Right renal pelvis (tissue), 4 donors: ENCODE measurements around the gene LAMA5. TPM values are rescaled to one million over a fixed set of nuclear protein-coding genes. Genes with fewer than 3 reads are reported as not detected.

ENCODE experiments used
- DNase-seq, 4 donors: peaks; one replicate each; pipeline ENCODE4 v3.0.0-alpha.2; 2013; ENCODE audit warnings: low read depth in 4 of 4, low spot score in 3 of 4, missing footprints in 1 of 4
- polyA plus RNA-seq, 4 donors: library from polyadenylated mRNA; unstranded; fragments of 120-200 nt; gene quantifications; one replicate each; pipeline ENCODE4 v1.2.1, GENCODE V29; 2013; ENCODE audit not compliant: insufficient read length in 4 of 4

The LAMA5 gene
- polyA plus RNA-seq, 4 donors = 104 to 196 (median 133) TPM

DNA sequence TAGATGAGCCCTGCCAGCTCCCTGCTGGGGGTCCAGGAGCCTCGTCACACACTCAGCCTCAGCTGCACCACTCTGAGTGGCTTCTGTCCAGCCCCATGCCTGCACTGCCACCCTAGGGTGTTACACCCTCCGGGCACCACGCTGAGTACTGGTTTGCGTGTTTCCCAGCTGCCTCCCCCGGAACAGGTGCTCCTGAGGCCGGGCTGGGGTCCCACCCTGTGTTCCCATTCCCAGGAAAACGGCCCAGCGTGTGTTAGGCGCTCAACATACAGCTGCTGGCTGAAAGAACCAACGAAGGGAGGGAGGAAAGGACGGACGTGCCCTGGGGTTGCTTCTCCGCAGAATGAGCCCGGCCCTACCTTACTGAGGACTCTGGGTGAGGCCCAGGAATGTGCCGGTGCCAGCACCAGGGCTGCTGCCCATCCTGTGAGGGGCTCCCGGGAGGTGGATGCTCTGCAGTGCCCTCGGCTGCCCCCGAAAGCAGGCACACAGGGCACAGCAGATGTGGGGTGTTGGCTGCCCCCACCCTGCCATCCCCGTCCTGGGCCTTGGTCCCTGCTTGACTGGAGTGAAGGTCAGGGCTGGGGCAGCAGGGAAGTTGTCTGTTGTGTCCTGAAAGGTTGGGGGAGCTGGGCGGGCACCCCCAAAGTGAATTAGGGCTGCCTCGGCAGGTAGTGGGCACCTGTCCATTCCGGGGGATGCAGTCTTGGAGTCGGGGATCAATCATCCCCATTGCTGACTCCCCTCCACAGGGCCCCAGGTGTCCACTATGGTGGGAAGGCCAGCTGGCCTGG lies 16.3 kb downstream of the LAMA5 start:
- DNase-seq = no peak

DNA sequence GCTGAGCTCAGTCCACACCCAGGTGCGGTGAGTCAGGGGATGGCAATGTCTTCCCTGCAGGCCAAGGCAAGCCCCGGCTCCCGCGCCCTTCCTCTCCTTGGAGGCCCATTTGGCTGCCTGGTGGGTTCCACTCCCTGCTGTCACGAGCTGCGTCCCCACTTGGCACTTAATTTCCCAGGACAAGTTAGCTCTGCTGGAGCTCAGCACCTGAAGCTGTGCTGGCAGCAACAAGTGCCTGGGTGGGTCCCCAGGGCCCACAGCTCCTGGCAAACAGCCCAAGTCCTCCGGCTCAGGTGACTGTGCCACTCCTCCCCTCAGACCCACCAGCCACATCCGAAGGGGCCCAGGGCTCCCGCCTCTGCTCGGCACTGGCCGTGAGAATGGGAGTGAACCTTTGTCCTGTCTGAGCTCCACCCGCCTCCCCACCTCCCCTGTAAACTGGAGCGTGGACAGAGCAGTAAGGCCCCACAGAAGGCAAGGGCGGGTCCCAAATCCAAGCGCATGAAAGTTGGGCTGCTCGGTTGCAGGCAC lies 16.9 kb downstream of the LAMA5 start:
- no peak for DNase-seq

DNA sequence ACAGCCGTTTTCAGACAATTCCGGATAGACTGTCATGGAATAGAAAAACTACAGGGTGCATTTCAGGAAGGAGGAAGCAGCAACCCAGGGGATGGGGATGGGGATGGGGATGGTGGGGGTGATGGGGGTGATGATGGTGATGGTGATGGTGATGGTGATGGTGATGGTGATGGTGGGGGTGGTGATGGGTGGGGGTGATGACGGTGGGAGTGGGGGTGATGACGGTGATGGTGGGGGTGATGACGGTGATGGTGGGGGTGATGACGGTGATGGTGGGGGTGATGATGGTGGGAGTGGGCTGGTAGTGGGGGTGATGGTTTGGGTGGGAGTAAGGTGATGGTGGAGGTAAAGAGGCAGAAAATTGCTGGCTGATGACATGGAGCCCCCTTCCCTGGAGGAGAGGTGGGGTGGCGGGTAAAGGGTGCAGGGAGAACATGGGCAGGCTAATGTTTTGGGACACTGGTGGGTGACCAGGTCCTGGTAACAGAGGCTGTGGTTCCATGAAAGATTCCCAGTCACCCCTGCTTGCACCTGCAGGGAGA lies 17.5 kb downstream of the LAMA5 start:
- DNase-seq = no peak

DNA sequence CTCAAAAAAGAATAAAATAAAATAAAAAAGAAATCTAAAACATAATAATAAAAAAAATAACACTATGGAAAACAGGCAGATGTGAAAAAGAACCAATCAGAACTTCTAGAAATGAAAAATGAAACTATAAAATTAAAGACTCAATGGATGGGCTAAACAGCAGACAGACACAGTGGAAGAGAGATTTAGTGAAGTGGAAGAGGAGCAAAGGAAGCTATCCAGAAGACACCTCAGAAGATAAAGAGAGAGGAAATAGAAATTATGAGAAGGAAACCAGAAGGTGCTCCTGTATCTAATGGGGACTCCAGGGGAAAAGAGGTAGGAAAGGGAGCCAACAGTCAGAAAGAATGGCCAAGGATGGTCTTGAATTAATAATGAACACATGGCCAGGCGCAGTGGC lies 18.5 kb downstream of the LAMA5 start:
- DNase-seq = no peak

DNA sequence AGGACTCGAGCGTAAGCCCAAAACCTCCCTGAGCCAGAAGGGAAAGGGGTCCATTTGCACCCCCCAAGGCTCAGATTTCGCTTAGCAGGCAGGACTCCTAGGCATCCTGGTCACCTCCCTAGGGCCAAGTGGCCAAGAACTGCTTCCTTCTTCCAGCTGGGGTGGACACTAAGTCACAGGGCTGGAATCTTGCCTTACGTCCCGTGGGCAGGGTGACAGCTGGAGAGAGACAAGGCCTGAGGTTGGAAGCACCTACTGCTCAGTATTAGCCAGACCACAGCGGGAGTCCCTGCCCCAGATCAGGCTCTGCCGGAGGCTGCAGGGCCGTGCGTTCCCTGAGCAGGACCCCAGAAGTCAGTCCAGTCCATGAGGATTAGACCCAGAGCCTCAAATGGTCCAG lies 19.7 kb downstream of the LAMA5 start:
- no peak for DNase-seq

DNA sequence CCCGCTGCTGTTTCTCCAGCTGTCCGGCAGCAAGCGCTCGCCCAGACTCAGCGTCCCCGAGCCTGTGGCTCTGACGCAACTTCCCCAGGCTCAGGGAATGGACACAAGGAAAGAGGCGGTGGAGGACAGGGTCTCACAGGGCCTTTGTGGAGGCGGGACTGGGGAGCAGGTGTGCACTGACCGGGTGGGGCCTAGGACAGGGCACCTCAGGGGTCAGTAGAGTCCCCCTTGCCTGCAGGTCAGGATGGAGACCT lies 20.0 kb downstream of the LAMA5 start:
- DNase-seq = no peak

DNA sequence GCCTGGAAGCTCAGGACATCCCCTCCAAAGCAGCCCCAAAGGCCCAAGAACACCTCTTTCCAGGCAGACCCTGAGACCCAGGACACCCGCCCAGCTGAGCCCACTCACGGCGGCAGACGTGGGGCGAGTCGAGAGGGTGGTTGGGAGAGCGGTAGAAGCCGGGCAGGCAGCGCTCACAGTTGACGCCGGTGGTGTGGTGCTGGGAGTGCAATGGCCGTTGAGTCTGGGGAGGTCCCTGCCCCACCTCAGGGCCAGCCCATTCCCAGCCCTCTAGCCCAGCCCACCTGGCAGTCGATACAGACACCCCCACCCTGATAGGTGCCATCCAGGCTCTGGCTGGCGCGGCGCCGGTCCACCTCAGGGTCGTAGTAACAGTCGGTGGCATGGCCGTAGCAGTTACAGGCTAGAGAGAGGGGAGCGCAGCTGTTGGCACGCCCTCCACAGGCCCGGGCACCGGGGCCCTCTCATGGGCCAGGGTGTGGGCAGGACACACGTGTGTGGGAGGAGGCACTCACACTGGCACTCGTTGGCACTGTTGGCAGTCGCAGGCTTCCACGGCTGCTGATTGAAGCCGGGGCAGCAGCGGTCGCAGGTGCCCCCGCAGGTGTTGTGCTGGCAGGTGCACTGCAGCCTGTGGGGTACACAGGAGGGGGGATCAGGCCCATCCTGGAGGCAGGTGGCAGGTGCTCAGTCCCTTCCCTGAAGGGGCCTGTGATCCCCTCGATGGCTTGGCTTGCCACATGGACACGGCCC lies 20.5 kb downstream of the LAMA5 start:
- no peak for DNase-seq

DNA sequence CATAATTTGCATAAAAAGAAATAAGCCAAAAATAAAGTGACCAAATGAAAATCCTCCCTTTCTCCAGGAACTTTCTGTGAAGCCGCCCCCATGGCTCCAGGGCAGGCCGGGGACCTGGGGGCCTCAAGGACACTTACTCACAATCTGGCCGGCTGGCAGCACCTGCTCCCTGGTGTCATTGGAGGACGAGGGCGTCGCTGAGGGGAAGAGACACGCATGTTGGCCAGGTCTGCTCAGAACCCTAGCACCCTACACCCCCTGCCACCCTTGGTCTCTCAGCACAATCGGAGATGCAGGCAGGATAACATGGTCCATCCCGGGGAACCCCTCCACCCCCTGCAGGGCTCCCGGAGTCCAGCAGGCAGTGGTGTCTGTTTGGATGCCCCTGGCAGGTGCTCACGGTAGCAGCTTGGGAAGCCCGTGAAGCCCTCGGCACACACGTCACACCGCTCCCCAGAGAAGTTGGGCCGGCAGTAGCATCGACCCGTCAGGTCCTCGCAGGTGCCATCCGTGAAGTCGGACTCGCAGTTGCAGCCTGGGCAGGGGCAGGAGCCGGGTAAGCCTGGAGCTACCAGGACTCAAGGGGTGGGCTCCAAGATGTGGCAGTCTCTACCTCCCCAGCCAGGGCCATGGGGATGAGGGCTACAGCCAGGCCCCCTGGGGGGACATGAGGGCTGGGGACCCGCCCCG lies 21.3 kb downstream of the LAMA5 start:
- DNase-seq = no peak

DNA sequence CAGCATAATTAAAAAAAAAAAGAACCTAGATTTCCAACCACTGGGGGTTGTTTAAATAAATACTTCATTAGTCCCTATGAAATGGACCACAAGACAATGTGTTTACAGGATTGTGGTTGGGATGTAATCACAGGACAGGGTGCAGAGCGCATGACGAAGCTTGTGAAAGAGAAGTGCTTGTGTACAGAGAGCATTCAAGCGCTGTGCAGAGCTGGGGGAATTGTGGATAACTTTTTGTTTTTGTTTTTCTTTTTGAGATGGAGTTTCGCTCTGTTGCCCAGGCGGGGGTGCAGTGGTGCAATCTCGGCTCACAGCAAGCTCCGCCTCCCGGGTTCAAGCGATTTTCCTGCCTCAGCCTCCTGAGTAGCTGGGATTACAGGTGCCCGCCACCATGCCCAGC lies 22.3 kb downstream of the LAMA5 start:
- DNase-seq = no peak

DNA sequence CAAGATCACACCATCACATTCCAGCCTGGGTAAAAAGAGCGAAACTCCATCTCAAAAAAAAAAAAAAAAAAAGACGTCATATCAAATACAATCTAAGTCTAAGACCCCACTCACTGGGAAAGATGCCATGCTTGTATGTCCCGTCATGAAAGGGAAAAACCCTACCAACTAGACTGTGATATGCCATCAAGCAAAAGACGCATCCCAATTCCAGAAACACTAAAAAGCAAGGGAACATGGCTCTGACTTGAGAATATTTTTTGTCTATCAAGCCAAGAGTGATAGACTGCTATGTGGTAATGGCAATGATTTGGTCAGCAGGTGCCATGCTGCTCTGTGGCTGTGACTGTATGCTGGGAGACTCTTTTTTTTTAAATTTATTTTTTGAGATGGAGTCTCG lies 23.0 kb downstream of the LAMA5 start:
- no peak for DNase-seq

DNA sequence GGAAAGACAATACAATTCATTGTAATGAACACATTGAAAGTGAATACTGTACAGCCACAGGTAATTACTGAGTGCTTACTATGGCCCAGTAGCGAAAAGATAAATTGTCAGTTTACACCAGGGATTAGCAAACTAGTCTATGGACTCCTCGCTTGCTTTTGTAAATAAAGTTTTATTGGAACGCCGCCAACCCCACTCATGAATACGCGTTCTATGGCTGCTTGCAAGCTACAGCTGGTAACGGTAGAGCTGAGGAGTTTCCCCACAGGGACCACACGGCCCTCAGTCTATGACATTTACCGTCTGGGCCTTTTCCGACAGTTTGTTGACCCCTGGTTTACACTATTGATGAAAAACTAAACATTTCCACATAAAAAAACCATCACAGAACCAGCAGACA lies 24.2 kb downstream of the LAMA5 start:
- no peak for DNase-seq

DNA sequence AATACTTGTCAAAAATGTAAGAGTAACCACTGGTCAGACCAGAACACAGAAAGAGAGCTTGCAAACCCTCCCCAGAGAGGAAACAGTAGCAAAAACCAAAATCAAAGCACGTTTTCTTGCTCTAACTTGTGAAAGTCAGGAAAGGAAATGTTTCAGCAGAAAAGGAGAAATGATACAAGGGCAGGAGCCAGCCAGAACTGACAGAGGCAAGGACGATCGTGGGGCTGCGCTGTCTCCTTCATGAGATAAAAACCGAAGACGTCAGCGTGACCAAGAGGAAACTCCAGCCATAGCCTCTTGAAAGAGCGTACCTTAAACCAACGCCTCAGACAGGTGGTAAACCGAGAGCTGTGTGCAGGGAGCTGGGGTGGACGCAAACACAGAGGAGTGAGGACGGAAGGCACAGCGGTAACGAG lies 27.5 kb downstream of the LAMA5 start:
- no peak for DNase-seq

DNA sequence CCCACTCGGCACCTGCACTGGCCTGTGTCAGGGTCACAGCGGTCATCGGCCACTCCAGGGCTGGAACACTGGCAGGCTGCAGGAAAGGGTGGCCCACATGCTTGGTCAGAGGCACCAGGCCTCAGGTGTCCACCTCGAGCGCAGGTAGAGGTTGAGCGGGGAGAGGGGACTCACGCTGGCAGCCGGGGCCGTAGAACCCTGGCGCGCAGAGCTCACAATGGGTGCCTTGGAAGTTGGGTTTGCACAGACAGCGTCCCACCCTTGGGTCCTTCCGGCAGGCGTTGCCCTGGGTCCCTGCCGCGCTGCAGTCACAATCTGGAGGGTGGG lies 28.9 kb downstream of the LAMA5 start:
- DNase-seq = no peak

DNA sequence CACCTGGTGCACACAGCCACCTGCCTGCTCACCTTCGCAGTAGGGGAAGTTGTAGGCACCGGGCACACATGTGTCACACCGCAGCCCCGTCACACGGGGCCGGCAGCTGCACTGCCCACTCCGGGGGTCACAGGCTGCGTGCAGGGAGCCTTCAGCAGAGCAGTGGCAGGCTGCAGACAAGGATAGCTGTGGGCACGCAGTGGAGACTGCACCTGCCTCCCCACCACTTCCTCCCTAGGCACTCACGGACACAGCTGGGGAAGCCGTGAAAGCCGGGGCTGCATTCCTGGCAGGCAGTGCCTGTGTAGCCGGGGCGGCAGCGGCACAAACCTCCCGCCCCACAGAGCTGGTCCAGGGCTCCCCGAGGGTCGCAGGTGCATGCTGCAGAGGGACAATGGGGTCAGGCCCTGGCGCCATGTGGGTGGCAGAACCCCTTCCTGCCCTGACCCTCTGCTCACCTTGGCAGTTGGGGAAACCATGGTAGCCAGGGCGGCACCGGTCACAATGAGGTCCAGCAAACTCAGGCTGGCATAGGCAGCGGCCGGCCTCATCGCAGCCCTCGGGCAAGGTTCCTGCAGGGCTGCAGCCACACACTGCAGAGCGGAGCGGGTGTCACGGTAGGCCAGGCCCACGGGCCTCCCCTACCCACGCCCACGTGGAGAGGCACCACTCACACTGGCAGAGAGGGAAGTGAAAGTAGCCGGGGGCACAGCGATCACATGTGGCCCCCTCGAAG lies 29.4 kb downstream of the LAMA5 start:
- no peak for DNase-seq

DNA sequence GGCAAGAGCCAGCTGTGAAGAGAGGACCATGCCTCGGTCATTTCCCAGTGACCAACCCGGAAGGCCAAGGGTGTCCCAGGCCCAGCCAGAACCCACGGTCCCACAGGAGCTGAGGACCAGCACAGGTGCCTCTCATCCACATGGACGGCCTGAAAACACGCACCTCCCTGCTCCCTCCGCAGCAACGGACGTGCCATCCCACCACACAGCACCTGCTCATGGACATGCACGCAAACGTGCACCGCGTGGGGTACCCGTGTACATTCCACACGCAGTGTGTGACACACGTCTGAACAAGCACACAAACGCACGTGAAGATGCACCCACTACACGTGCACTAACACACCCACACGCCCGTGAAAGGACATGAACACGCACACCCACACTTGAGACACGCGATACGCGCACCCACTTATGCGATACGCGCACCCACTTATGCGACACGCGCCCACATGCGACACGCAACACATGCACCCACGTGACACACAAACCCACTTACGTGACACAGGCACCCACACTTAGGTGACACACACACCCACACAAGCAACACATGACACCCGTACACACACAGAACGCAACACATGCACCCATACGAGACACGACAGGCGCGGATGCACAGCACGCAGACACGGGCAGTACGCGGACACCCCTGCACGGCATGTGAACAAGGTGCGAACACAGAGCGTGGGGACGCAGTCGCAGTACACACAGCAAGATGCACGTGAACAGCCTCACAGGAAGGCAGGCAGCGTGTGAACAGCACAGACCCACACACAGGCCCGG lies 30.1 kb downstream of the LAMA5 start:
- DNase-seq = no peak

DNA sequence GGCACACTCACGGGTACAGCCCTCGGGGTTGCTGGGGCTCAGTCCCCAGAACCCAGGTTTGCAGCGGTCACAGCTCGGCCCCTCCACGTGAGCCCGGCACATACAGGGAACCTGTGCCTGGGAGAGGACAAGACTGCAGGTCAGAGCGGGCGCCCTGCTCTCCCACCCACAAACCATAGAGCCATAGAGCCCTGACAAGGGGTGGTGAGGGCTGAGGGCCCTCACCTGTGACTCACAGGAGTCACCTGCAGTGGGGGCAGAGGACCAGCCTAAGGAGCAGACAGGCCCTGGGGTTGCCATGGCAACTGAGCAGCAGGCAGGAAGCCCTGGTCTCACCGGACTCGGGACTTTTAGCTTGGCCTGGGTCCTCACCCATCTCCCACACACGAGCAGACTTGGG lies 30.8 kb downstream of the LAMA5 start:
- DNase-seq = no peak

DNA sequence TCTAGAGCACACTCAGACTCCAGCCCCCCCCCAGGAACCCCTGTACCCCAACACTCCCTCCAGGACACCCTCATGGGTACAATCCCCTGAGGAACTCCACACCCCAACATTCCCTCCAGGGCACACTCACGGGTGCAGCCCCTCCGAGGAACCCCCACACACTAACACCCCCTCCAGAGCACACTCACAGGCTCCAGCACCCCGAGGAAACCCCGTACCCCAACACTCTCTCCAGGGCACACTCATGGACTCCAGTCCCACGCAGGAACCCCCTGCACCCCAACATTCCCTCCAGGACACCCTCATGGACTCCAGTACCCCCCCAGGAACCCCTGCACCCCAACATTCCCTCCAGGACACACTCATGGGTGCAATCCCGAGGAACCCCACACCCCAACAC lies 31.6 kb downstream of the LAMA5 start:
- no peak for DNase-seq

DNA sequence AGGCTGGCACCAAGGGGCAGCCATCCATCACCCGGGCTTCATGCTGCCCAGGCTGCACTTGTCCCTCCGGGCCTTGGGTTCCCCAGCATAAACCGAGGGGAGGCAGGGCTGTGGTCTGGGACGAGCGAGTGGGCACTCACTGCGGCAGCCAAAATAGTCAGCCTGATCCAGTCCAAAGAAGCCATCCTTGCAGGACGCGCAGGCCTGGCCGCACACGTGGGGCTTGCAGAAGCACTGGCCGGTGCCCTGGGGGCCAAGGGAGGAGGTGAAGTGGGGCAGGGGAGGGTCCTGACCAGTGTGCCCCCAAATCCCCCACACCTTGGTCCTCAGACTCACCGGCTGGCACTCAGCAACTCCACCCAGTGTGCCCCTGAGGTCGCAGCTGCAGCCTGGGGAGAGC lies 32.2 kb downstream of the LAMA5 start:
- DNase-seq = no peak

DNA sequence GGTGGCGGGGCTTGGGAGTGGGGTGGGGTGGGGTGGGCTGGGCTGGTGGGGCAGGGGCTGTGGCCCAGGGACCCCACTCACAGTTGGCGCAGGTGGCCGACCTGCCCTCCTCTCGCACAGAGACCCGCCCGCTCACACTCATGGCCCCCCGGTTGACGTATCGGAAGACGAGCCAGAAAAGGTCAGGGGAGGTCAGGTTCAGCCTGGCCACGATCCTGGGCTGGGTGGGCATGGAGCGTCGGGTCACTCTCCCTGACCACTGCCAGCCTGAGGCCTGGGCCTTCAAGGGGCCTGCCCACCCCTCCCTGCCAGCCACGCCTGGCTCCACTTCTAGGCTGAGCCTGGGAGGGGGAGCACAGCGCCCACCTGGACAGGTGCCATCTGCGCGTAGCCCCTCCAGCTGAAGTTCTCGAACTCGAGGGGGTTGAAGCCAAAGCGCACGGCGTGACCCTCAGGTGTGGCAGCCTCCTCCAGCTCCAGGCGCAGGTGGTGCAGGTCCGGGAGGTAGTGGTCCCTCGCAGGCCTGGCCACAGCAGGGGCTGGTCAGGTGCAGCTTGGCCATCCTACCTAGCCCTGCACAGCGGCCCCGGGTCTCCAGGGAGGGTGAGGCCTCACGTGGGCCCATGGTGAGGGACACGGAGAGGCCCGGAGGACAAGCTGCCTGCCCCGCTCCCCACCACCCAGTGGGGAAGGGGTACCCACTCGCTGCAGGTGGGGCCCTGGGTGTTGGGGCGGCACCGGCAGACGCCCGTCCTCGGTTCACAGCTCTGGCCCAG lies 33.1 kb downstream of the LAMA5 start:
- no peak for DNase-seq
